Stimulated activated CD8-positive, alpha-beta memory T cell treated with anti-CD3 and anti-CD28 coated beads, Interleukin-4, amount 100 ng/mL, for 48 hours (primary cell): Measurements from ENCODE around the gene CROCC2.

ENCODE experiments used
- DNase-seq: peaks from one replicate; pipeline ENCODE4 v3.0.0-alpha.2; 2020

The CROCC2 gene

DNA sequence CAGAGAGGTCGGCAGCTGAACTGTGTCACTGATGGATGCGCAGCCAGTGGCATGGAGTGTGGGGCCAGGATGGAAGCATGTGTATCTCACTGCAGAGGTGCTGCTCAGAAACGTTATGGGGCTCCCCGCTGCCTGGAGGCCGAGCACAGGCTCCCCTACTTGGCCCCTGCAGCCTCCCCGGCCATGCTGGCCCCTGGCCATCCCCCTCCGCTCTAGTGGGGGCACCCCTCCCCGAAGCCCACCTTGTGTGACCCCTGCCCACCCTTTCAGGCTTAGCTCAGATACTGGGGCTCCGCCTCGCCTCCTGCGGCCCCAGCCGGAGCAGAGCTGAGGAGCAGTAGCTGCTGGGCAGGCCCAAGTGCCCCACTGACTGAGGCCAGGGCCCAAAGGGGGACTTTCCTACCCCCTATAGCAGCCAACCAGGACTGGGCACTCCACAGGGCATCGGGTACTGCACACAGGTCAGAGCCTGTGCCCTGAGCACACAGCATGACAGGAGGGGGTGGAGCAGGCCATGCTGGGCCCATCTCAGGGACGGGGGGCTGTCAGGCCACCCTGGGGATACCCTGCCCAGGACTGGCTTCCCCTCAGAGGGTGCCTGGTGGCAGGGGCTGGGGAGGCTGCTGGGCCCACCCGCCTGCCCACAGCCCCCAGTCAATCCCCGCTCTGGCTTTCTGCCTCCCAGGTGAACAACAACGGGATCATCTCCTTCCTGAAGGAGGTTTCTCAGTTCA lies 123.6 kb downstream of the CROCC2 start:
- DNase-seq, result no peak

- no peak for DNase-seq
Observed at GRCh38 chr2:241030333-241030680, 124.2 kb downstream of the CROCC2 start.

DNA sequence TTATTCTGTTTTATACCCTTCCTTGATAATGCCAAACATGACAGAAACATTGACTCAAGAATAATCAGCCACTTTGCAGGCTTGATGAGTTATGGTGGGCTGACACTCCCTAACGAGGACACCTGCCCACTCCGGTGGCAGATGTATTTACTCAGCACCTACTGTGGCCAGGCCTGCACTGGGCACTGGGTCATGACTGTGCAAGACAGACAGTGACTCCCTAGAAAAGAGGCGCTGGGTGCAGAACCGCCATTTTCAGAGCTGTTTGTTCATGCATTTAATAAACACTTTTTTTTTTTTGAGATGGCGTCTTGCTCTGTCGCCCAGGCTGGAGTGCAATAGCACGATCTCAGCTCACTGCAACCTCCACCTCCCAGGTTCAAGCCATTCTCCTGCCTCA lies 124.7 kb downstream of the CROCC2 start:
- DNase-seq, result no peak

DNA sequence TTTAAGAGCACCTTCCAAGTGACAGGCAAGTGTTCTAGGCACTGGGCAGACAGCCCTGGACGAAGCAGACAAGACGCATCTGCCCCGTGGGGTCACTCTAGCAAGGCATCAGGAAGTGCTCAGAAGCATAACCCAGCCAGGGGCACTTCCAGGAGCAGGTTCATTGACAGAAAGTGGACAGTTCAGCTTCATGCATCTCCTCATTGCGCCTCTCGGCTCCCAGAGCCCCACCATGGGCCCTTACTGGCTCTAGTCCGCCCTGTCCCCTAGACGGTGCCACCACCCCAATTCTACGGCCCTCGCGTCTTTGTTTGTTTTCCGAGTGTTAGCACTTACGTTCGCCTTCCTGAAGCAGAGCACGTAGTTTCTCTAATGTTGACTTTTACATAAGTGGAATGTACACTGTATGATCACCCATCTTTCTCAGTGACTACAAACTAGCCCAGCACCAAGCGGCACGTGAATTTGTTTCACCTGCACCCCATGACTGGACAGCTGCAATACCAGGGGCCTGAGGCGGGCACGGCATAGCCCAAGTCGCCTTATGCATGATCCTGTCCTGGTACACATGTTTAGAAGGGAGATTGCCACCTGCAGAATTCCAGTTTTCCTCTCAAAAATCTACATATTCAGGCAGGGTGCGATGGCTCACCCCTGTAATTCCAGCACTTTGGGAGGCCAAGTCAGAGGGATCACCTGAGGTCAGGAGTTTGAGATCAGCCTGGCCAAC lies 125.5 kb downstream of the CROCC2 start:
- no peak for DNase-seq

DNA sequence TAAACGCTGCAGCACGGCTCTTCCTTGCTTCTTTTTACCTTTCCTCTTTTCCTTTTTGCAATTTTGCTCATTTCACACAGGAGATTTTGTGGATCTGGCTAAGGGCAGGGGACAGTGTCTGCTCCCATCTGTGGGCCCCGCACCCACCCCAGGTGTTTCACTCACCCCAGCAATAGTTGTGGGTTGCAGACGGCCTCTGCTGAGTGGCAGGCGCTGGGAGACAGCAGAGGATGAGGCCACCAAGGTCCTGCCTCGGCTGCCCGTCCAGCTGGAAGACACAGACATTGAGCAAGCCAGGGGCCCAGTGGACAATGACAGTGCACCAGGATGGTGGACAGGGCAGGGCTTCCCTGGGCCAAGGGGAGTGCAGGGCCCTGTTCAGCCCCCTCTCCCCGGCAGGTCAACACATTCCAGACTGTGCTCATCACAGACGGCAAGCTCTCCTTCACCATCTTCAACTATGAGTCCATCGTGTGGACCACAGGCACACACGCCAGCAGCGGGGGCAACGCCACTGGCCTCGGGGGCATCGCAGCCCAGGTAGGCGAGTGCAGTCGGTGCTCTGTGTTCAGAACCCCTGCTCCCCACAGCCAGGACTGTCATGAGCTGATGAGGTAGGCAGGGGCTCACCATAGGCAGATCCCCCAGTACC lies 127.3 kb downstream of the CROCC2 start:
- no peak for DNase-seq

DNA sequence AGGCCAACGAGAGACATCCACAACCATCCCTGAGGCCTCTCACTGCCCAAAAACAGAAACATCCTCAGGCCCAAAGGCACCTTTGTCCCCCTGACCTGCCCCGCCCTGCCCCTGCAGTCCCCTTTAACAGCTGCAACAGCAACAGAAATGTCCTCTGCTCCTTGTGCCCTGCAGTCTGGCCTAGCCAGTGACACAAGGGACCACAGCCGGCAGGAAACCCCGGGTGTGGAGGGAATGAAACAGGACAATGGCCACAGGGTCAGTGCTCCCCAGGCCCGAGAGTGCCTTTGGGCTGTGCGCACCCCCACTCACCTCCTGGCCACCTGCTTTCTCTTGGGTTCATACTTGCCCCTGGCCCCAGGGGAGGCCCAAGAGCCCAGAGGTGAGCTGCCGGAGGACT lies 127.9 kb downstream of the CROCC2 start:
- no peak for DNase-seq

DNA sequence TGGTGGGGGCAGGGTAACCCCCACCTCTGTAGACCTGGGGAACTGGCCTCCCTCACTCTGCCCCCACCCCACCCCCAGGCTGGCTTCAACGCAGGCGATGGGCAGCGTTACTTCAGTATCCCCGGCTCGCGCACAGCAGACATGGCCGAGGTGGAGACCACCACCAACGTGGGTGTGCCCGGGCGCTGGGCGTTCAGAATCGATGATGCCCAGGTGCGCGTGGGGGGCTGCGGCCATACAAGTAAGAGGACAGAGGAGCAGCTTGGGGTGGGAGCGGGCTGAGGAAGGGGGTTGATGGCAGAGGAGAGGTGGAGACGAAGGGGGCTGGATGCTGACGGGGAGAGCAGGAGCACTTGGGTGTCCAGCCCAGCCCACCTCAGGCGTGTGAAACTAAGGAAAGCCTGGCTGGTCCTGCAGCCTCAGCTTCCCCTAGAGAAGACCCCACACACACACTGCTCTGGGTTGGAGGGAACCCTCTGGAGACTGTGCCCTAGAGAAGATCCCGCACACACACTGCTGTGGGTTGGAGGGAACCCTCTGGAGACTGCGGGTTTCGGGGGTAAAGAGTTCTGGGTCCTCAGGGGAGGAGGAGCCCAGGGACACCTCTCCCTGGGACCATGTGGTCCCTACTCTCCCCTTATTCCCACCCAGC lies 128.5 kb downstream of the CROCC2 start:
- DNase-seq, result no peak

DNA sequence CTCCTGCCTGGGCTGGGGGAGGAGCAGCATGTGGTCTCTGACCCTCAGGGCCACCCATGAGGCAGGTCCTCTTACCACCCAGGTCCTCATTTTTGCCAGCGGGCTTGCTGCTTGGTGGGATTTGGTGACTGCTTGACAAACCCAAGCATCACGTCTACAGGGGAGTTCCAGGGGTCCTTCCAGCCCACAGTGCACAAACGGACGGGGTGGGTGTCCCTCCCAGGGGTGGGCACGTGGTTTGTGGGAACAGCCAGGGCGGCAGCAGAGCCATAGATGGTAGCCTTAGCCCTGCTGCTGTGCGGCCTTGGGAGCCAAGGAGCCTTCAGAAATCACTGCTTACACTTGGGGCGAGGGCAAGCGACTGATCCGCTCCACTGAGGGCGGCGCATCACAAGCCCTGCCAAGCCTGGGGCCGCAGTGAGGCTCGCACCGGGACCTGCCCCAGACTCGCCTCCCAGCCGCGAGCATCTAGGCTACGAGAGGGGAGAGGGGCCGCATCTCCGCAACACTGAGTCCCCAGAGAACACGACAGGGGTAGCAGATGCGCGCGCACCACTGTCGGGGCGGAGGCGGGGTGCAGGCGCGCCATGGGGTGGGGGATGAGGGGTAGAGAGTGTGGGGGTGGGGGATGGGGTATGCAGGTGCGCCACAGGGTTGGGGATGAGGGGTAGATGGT lies 129.1 kb downstream of the CROCC2 start:
- DNase-seq, result no peak

DNA sequence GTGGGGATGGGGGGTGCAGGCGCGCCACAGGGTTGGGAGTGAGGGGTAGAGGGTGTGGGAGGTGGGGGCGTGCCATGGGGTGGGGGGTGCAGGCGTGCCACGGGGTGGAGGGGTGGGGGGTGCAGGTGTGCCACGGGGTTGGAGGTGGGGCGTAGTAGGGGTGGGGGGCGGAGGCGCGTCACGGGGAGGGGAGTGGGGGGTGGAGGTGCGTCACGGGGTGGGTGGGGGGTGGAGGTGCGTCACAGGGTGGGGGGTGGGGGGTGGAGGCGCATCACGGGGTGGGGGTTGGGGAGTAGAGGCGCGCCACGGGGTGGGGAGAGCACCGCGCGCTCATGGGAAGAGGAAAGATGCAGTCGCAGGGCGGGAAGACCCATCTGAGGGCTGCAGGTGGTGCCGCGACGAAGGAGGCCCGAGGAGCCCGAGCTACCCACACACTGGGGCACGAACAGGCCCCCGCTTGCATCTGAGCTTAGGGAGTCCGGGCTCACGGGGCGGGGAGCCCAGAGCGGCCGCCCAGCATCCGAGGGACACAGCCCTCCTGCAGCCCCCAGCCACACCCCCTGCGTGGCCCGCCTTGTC lies 129.8 kb downstream of the CROCC2 start:
- no peak for DNase-seq

DNA sequence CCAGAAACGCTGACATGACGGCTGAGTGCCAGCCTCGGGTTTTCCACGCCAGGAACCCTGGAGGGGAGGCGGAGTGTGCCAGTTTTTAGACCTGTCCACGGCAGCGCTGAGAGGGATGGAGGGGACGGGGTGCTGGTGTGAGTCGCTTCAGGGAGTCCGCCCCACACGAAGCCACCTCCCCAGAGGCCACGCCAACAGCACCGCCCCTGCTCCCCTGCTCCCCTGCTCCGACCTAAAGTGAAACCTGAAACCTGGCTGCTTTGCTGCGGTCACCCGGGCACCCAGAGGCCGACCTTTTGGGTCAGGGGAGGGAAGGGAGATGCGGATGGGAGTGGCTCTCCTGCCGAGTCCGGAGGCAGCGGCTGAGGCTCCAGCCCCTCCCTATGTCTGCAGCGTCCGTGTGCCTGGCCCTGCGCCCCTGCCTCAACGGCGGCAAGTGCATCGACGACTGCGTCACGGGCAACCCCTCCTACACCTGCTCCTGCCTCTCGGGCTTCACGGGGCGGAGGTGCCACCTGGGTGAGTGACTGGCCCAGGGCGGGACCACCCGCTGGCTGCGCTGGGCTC lies 130.3 kb downstream of the CROCC2 start:
- peak; percentile 71 for DNase-seq

- peak; percentile 40 for DNase-seq
Observed at GRCh38 chr2:241036964-241037421, 130.9 kb downstream of the CROCC2 start.

GRCh38 chr2:241037498-241037897 lies 131.4 kb downstream of the CROCC2 start:
- no peak for DNase-seq

DNA sequence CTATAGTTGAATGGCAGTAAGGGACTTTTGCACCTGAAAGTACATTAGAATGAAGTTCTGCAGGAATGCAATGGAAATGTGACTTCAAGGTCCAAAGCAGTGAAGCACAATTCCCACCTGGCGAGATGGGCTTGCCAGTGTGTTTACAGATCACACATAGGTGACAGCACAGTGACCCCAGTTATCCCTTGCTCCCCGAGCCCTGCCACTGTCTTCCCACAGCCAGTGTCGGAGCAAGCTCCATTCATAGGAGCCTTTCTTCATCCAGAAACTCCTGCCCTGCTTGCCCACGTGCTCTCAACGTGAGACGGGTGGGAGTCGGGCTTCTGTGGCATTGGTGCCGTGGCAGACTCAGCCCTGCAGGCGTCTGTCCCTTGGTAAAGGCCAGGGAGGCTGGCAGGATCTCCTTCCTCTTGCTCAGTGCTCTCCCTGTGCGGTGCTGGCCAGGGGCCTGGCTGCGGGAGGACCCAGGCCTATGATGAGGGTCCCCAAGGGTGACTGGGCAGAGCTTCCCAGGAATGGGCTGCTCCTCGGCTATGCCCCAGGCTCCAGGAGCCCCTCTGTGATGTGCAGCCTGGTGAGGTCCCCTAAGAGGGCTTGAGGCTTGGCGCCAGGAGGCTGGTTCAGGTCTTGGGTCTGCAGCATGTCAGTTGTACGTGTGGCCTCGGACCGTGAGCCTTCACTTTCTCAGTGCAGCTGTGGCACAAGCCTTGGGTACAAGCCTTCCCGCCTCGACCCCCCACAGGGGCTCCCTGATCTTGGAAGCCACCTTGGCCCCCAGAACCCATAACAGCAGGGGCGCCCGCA lies 132.4 kb downstream of the CROCC2 start:
- no peak for DNase-seq

DNA sequence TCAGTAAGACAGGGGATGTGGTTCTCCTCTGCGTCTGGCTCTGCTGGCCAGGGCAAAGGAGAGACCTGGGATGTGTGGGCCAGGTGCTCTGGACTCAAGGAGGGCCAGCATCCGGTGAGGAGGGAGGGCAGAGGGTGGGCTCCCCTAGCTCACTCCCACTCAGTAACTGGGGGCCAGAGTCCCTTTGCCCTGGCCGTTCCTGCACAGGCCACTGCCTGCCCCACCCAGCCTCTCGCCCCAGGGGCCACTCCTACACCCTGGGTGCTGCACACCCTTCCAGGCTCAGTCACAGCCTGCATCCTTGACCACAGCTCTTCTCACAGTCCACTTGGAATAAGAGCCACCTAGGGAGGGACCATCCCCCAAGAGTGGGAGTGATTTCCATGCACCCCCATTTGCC lies 133.3 kb downstream of the CROCC2 start:
- no peak for DNase-seq

- DNase-seq, result no peak
Observed at GRCh38 chr2:241040081-241040803, 134.1 kb downstream of the CROCC2 start.

GRCh38 chr2:241041589-241042158 lies 135.5 kb downstream of the CROCC2 start:
- DNase-seq, result no peak
